22Rv1 (cell line): Measurements from ENCODE around the gene PSMA8.
"Not testable (repeated sequence)": the region's sequence is repeated elsewhere in the genome, so short reads cannot be mapped to it uniquely, and the experiment has no call there.

Source experiments
- H3K27ac ChIP-seq: fragments of 450-650 bp; 2 replicates; pipeline ENCODE4 v1.5.1; 2017
- ZFX ChIP-seq: fragments of 450-650 bp; IDR thresholded peaks from 2 replicates; pipeline ENCODE4 v1.6.1; 2017; ENCODE audit warnings: antibody characterized with exemption, borderline replicate concordance
- TF ChIP-seq, protein P1 (sequence below): fragments of 450-650 bp; IDR thresholded peaks from 2 replicates; pipeline ENCODE4 v1.5.1; 2017; ENCODE audit warnings: mild to moderate bottlenecking

PSMA8 gene

DNA sequence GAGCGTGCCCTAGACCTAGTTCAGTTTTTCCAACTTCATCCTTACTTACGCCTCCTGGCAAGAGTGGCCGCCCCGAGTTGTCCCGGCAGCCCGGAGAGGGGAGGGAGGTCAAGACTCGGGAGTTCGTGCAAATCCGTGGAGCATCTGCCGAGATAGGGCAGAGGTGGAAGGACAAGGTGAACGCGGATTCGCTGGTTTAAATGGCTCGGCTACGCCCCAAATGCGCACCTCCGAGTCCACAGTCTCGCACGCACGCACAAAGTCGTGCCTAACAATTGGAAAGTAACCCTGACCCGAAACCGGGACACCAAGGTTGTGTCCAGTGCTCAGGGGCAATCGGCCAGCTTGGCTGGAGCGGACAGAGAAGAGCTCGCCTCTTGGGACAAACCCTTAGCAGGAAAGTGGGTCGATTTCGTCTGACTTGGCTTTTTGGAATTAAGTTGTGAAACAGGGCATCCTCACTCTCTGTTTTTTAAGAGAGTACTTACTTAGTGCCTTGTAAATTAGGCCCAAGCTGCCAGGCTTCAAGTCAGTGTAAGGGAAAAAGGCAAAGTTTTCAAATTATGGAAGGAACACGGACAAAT, 42.5 kb upstream of the PSMA8 start:
- H3K27ac ChIP-seq: peak overlapping the region; percentile 92
- TF ChIP-seq, protein P1, sequence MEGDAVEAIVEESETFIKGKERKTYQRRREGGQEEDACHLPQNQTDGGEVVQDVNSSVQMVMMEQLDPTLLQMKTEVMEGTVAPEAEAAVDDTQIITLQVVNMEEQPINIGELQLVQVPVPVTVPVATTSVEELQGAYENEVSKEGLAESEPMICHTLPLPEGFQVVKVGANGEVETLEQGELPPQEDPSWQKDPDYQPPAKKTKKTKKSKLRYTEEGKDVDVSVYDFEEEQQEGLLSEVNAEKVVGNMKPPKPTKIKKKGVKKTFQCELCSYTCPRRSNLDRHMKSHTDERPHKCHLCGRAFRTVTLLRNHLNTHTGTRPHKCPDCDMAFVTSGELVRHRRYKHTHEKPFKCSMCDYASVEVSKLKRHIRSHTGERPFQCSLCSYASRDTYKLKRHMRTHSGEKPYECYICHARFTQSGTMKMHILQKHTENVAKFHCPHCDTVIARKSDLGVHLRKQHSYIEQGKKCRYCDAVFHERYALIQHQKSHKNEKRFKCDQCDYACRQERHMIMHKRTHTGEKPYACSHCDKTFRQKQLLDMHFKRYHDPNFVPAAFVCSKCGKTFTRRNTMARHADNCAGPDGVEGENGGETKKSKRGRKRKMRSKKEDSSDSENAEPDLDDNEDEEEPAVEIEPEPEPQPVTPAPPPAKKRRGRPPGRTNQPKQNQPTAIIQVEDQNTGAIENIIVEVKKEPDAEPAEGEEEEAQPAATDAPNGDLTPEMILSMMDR: no peak
- no peak for TF ChIP-seq ZFX

DNA sequence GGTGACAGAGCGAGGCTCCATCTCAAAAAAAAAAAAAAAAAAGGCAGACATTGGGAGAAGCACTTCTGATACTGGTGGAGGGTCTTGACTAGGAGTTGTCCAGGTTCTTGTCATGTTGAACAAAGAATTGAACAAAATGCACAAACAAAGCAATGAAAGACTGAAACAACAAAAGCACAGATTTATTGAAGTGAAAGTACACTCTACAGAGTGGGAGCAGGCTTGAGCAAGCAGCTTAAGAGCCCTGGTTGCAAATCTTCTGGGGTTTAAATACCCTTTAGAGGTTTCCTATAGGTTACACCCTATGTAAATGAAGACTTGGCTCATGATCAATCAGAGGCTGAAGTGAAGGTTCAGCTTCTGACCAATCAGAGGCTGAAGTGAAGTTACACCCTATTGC, 36.8 kb upstream of the PSMA8 start:
- no peak overlapping the region for H3K27ac ChIP-seq
- TF ChIP-seq, protein P1: no peak
- TF ChIP-seq ZFX: no peak

DNA sequence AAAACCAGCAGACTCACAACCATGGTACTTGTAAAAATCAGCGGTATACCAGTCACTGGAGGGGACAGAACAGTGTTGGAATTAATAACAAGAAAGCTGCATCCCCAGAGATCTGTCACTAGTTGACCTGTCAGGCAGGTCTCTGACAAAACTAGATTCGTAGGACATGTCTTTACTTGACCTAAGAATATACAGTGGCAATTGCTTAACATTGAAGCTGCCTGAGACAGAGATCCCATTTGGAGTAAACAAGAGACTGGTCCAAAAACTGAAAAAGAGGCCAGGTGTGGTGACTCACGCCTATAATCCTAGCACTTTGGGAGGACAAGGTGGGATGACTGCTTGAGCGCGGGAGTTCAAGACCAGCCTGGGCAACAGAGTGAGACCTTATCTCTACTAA, 36.1 kb upstream of the PSMA8 start:
- TF ChIP-seq, protein P1: no peak
- no peak for TF ChIP-seq ZFX
- H3K27ac ChIP-seq: no peak overlapping the region

DNA sequence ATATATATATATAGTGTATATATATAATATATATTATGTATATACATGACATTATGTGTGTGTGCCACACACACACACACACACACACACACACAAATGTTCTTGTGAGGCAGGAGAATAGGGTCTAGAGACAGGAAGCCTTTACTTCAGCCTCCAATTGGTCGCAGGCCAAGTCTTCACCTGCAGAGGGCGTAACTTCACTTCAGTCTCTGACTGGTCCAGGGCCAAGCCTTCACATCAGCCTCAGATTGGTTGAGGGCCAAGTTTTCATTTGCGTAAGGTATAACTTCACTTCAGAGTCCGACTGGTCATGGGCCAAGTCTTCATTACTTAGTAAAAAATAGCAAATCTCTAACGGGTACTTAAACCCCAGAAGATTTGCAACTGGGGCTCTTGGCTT, 30.1 kb upstream of the PSMA8 start:
- TF ChIP-seq, protein P1: peak; percentile 44
- TF ChIP-seq ZFX: no peak

DNA sequence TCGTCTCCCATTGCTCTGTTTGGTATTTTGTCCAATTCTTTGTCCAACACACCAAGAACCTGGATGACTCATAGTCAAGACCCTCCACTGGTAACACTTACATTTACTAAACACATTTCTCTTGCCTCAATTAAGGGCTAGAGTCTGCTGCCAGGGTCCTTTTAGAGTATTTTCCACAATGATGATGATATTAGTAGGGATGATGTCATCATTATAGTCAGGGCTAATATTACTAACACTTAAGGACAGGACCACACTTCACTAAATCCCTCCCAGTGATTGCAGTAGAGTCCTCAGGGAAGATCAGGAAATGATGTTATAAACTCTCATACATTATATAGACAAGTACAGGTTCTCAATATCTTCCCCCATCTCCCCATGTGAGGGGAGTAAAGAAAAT, 29.6 kb upstream of the PSMA8 start:
- TF ChIP-seq ZFX: no peak
- TF ChIP-seq, protein P1: no peak
- H3K27ac ChIP-seq: no peak overlapping the region

More for the DNA sequence above, 30.1 kb upstream of the PSMA8 start:
- H3K27ac ChIP-seq: no peak overlapping the region

DNA sequence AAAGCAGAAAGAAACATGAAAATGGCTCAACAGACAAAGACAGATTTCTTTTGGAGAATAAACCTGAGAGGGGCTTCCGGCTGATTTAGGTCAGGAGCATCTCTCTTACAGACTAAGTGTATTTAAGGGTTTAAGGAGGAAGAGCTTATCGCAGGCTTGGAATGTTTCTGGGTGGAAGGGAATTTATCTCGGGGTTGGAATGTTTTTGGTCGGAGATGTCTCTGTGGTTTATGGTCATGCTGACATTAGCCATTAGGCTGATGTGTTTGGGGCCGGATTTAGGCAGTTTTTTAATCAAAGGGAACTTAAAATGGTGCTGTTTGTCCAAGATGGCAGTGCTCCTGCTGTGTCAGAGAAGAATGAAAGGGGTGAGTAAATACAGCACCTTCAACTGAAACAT, 14.4 kb upstream of the PSMA8 start:
- TF ChIP-seq, protein P1: no peak
- TF ChIP-seq ZFX: no peak

DNA sequence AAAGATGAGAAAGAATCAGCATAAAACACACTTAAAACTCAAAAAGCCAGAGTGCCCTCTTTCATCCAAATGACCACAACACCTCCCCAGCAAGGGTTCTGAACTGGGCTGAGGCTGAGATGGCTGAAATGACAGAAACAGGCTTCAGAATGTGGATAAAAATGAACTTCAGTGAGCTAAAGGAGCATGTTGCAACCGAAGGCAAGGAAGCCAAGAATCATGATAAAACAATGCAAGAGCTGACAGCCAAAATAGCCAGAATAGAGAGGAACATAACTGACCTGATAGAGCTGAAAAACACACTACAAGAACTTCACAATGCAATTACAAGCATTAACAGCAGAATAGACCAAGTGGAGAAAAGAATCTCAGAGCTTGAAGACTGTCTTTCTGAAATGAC, 12.2 kb upstream of the PSMA8 start:
- no peak for TF ChIP-seq ZFX
- TF ChIP-seq, protein P1: no peak
- H3K27ac ChIP-seq: no peak overlapping the region

More for the DNA sequence above, 14.4 kb upstream of the PSMA8 start:
- H3K27ac ChIP-seq: no peak overlapping the region

DNA sequence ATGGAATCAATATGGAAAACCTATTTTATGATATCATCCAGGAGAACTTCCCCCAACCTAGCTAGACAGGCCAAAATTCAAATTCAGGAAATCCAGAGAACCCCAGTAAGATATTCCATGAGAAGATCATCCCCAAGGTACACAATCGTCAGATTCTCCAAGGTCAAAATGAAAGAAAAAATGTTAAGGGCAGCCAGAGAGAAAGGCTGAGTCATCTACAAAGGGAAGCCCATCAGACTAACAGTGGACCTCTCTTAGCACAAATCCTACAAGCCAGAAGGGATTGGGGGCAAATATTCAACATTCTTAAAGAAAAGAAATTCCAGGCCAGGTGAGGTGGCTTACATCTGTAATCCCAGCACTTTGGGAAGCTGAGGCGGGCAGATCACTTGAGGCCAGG, 11.7 kb upstream of the PSMA8 start:
- H3K27ac ChIP-seq: not testable (repeated sequence)
